Heart right ventricle (tissue), 16 donors: ENCODE results near the gene SLX4IP. TPM values are rescaled to one million over a fixed set of nuclear protein-coding genes. Genes with fewer than 3 reads are reported as not detected.

Source experiments
- ATAC-seq, 8 donors: fragments of 200-7000 bp; cut with Tn5 transposase; one replicate each; pipeline ENCODE4 v1.9.1; 2020; ENCODE audit warnings: mild to moderate bottlenecking in 8 of 8, moderate library complexity in 8 of 8, moderate number of reproducible peaks in 1 of 8
- DNase-seq, 2 donors: peaks; one replicate each; pipeline ENCODE4 v3.0.0-alpha.2; 2020
- H3K27ac ChIP-seq, 10 donors: fragments of 200-600 bp; sonication (generic) in 2 of 10; one replicate each; pipeline versions ENCODE4 v1.5.0 to v1.8.0; 2020 to 2022; ENCODE audit warnings: mild to moderate bottlenecking in 3 of 10
- H3K27me3 ChIP-seq, 7 donors: fragments of 200-600 bp; one replicate each; pipeline ENCODE4 v1.8.0; 2021 to 2022; ENCODE audit warnings: mild to moderate bottlenecking in 2 of 7
- H3K36me3 ChIP-seq, 9 donors: fragments of 200-600 bp; sonication (generic) in 1 of 9; one replicate each; pipeline versions ENCODE4 v1.5.0 to v1.8.0; 2020 to 2022; ENCODE audit warnings: mild to moderate bottlenecking in 2 of 9
- H3K4me1 ChIP-seq, 9 donors: fragments of 200-600 bp; sonication (generic) in 1 of 9; one replicate each; pipeline versions ENCODE4 v1.5.0 to v1.8.0; 2020 to 2022; ENCODE audit warnings: mild to moderate bottlenecking in 4 of 9
- H3K4me3 ChIP-seq, 10 donors: fragments of 200-600 bp; sonication (generic) in 2 of 10; one replicate each; pipeline versions ENCODE4 v1.5.0 to v1.8.0; 2020 to 2022; ENCODE audit warnings: mild to moderate bottlenecking in 7 of 10, moderate library complexity in 2 of 10
- H3K9me3 ChIP-seq, 11 donors: fragments of 200-600 bp in 10 of 11; sonication (generic) in 2 of 11; one replicate each; pipeline versions ENCODE4 v1.5.0 to v1.8.0; 2013 to 2022; ENCODE audit warnings: mild to moderate bottlenecking in 2 of 11, control low read depth in 1 of 11, moderate library complexity in 1 of 11
- CTCF ChIP-seq, 9 donors: fragments of 200-600 bp; sonication (generic) in 2 of 9; IDR thresholded peaks; one replicate each; pipeline versions ENCODE4 v1.5.0 to v1.8.0; 2021 to 2022; ENCODE audit warnings: antibody characterized with exemption in 9 of 9, mild to moderate bottlenecking in 5 of 9, moderate library complexity in 1 of 9
- WGBS, 2 donors: extraction: QIAGEN DNeasy Blood & Tissue Kit; methylation state at CpG; one replicate each; pipeline ENCODE4 v1.1.7; 2013; ENCODE audit warnings: inconsistent platforms in 1 of 2; 5-methylcytosine and 5-hydroxymethylcytosine counted together
- intact Hi-C, 10 donors: fragments of 100-400 bp; cut with DNase I; formaldehyde crosslinking; loops; one replicate each; pipeline versions ENCODE4 v1.11.1 to v1.14.2; 2022
- polyA plus RNA-seq, 2 donors: library from polyadenylated mRNA; stranded (reverse); fragments of 200-250 nt; gene quantifications; one replicate each; pipeline ENCODE4 v1.2.3, GENCODE V29; 2013
- total RNA-seq, 10 donors: library from RNA; stranded (reverse); fragmentation: NEBNext Ultra II Directional in 3 of 10; extraction: Animal tissue kit (Norgen Biotek cat#: 25700) in 3 of 10; gene quantifications; one replicate each; pipeline versions ENCODE4 v1.2.1 to v1.2.4, GENCODE V29; 2021 to 2023
- donor health status: Arrhythmogenic right ventricular cardiomyopathy.
- donor health status: ischemic (EF 13 %, LVEDD 7.1; RV severe dilation, severe dysfunction).
- donor health status: healthy with polysubstance abuse.
- donor health status: DM: no; HTN: yes; CAD: no.
- donor health status: DM: no; HTN: no; CAD: no.
- donor health status: ischemic (EF 25% LVEDD 6.9; RV normal size, moderate dysfunction).
- donor health status: ischemic (EF 25% LVEDD 5.7; RV mildly dilated, moderate dysfunction).
- donor health status: healthy.
- donor health status: DM: yes; HTN: yes; CAD: no.
- donor health status: Ischemic cardiomyopathy.
- donor health status: ischemic (EF 35%, LVEDD 5.7; RV mildly dilated, moderate dysfunction).
- donor health status: nonischemic (EF 11% LVEDD 7.7; RV severe dilation, severe dysfunction).
- donor health status: DM: yes; HTN: yes; CAD: no.
- donor health status: PGD.
- donor health status: ischemic (EF 29% LVEDD 5.4; RV normal size, mild dysfunction).
- donor health status: nonischemic (EF 23%, LVEDD 6.1; RV moderate dilation, normal function).

The SLX4IP gene
- total and polyA plus RNA-seq, 12 donors = 0.71 to 3.1 (median 2.6) TPM

GRCh38 chr20:10654250-10654610 lies 219.1 kb downstream of the SLX4IP start:
- Histone ChIP-seq H3K4me3 (peak overlapping the region in 4 of 10 donors; percentile 23 to 35 (median 30)), H3K9me3 (no peaks in the 10 kb centered on the region), H3K27me3 (no peaks in the 10 kb centered on the region), H3K4me1 (peaks cover 24 to 100% (median 77%) of the 10 kb centered on the region in 9 donors), H3K36me3 (peaks cover 0 to 100% (median 44%) of the 10 kb centered on the region in 9 donors), H3K27ac (peak overlapping the region in 8 of 10 donors; percentile 45 to 84 (median 72))
- no peak for TF ChIP-seq CTCF (IDR thresholded peaks at IDR 0.05)
- ATAC-seq (no peak), DNase-seq (no peak)
- intact Hi-C loops = loop anchor here in 3 of 10 donors (5.0 to 10.0 kb wide), 3 partner anchors 102 to 621 kb away; no protein-coding TSS in a partner anchor

GRCh38 chr20:10654630-10655029 lies 219.5 kb downstream of the SLX4IP start:
- no peak for TF ChIP-seq CTCF (IDR thresholded peaks at IDR 0.05)
- Histone ChIP-seq H3K4me3 (no peak overlapping the region), H3K9me3 (no peaks in the 10 kb centered on the region), H3K27ac (peak overlapping the region in 8 of 10 donors; percentile 45 to 84 (median 72)), H3K27me3 (no peaks in the 10 kb centered on the region), H3K36me3 (peaks cover 0 to 100% (median 40%) of the 10 kb centered on the region in 9 donors), H3K4me1 (peaks cover 24 to 100% (median 81%) of the 10 kb centered on the region in 9 donors)
- ATAC-seq = peak in 4 of 8 donors; percentile 17 to 29 (median 22)
- WGBS, 2 donors = 49 to 53% methylated on average over 7 of the region's 7 CpGs
- intact Hi-C loops = loop anchor here in 3 of 10 donors (5.0 to 10.0 kb wide), 3 partner anchors 102 to 620 kb away; no protein-coding TSS in a partner anchor
- no peak for DNase-seq

- TF ChIP-seq CTCF (IDR thresholded peaks at IDR 0.05) = no peak
- peaks cover 0 to 100% (median 33%) of the 10 kb centered on the region in 9 donors for H3K36me3 ChIP-seq
- no peaks in the 10 kb centered on the region for H3K9me3 ChIP-seq
- ATAC-seq (no peak), DNase-seq (no peak)
- peaks cover 19 to 100% (median 82%) of the 10 kb centered on the region in 9 donors for H3K4me1 ChIP-seq
- H3K27ac ChIP-seq = peak overlapping the region in 7 of 10 donors; percentile 8 to 84 (median 73)
- no peaks in the 10 kb centered on the region for H3K27me3 ChIP-seq
- intact Hi-C loops = loop anchor here in 2 of 10 donors (10.0 kb wide), 2 partner anchors 181 to 619 kb away; no protein-coding TSS in a partner anchor
- no peak overlapping the region for H3K4me3 ChIP-seq
- WGBS, 2 donors = 76 to 79% methylated on average over 15 of the region's 15 CpGs
Measured at GRCh38 chr20:10655720-10656669, 220.9 kb downstream of the SLX4IP start.

GRCh38 chr20:10657453-10657852 lies 222.3 kb downstream of the SLX4IP start:
- Histone ChIP-seq H3K9me3 (no peaks in the 10 kb centered on the region), H3K4me3 (no peak overlapping the region), H3K4me1 (peaks cover 19 to 99% (median 71%) of the 10 kb centered on the region in 9 donors), H3K36me3 (peaks cover 0 to 100% (median 35%) of the 10 kb centered on the region in 9 donors), H3K27ac (peak overlapping the region in 1 of 10 donors; percentile 43), H3K27me3 (no peaks in the 10 kb centered on the region)
- no peak for TF ChIP-seq CTCF (IDR thresholded peaks at IDR 0.05)
- no peak for DNase-seq
- ATAC-seq = no peak
- intact Hi-C loops = loop anchor here in 2 of 10 donors (10.0 kb wide), 2 partner anchors 183 to 617 kb away; no protein-coding TSS in a partner anchor
- 83 to 84% methylated on average over 1 of the region's 1 CpG for WGBS, 2 donors
